ENCODE results near the gene TMEM18.
"Not testable (repeated sequence)": the region's sequence is repeated elsewhere in the genome, so short reads cannot be mapped to it uniquely, and the experiment has no call there.

TMEM18 gene

DNA sequence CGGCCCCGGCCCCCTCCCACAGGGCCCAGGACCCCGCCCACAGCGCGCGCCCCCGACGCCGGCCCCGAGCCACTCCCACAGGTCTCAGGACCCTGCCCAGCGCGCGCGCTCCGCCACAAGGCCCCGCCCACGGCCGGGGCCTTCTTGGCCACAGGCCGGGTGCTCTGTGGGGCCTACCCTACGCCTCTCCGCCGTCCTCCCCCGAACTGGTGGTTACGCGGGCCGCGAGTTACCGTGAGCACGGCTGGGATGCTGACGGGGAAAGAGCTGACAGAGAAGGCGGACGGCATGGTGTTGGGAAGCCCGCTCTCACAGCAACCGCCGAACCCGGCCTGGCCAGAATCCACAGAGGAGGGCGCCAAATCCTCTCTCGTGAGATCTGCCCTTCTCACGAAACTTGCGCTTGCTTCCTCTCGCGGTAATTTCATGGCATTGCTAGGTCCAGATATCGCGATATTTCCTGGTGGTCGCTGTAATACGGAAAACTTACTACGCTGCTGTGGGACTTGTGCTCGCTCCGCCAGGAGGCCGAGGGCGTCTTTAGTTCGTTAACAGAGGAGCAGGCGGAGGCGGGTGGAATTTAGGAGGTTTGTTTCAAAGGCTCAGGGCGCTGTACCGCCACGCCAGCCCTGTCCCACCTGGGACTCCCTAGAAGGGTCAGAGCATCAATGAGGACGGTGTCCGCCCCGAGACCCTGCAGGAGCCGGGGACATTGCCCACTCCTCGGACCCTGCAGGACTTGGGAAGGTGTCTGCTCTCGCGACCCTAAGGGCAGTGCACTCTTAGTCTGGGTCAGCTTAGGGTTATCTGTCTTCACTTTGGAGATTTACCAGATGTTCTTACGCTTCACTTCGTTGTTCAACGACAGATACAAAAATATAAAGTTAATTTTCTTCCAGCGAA, at the start of gene TMEM18:
Gene TMEM18, minus strand, starts transcription at position 351 of the 903 bp plus-strand sequence. Its CDS starts 61 bp downstream, at position 290.
- peak; percentile 98 for DNase-seq

- DNase-seq: no peak
These were observed 49.0 kb upstream of the TMEM18 start for GRCh38 chr2:726169-726568.

- no peak for DNase-seq
These were observed 48.3 kb upstream of the TMEM18 start for GRCh38 chr2:725468-725867.

GRCh38 chr2:723761-724160, 46.6 kb upstream of the TMEM18 start:
- no peak for DNase-seq

DNA sequence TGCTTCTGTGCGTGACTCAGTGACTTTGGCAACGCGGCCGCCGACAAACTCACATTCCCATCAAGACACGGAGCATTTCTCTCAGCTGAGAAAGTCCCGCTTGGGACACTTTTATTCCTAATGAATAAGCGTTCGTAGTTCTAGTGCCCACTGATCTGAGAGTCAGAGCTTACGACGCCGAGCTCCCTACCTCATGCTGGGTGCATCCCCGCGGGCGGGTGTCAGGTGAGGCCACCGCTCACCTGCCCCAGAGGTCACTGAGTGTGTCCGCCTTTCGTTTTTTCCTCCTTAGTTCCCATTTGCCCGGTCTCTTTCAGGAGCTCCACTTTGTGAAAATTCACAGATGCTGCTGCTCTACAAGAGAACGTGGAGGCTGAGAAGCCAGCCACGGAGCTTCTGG, 43.6 kb upstream of the TMEM18 start:
- no peak for DNase-seq

- no peak for DNase-seq
These were observed 42.5 kb upstream of the TMEM18 start for GRCh38 chr2:719734-720133.

DNA sequence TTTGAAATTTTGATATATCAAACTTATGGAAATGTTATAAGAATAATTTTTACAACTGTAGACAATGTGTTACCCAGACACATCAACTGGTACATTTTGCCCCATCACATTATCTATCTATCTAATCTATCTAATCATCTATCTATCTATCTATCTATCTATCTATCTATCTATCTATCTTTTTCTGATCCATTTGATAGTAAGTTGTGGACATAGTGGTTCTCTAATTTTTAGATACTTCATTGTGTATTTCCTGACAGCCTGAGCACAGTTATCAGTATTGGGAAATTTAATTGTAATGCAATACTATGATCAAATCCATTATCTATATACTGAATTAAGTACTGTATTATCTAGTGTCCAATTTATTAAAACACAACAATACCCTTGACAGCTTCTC, 42.0 kb upstream of the TMEM18 start:
- DNase-seq: no peak

- DNase-seq: no peak
These were observed 40.5 kb upstream of the TMEM18 start for GRCh38 chr2:717661-718060.

DNA sequence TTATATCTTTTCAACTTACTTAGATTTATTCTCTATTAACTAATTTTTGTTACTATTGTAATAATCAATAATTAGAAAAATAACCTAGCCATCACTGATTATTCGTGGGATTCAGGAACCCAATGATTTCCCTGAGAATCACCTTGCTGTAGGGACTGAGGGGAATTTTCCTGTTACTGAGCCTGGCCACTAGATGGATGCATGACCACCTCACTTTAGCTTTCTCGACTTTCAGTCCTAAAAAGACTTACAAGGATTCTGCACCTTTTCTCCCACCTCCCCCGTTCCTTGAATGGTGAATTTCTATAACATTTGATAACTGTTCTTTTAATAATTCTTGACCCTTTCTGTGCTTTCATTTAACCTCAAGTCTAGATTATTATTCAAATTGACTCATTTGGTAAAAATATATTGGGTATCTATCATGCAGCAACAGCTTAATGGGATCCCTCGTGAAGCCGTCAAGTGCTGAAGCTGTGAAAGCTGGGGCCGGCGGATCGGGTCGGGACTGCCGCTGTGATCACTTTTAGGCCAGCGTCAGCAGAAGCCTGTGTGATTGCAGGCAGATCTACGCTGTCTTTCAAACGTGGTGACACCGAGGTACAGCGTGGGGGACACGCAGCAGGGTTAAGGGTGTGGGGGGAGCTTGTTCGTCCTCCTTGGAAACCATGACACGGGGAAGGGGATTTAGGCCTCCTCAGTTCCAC, 38.8 kb upstream of the TMEM18 start:
- DNase-seq: no peak

DNA sequence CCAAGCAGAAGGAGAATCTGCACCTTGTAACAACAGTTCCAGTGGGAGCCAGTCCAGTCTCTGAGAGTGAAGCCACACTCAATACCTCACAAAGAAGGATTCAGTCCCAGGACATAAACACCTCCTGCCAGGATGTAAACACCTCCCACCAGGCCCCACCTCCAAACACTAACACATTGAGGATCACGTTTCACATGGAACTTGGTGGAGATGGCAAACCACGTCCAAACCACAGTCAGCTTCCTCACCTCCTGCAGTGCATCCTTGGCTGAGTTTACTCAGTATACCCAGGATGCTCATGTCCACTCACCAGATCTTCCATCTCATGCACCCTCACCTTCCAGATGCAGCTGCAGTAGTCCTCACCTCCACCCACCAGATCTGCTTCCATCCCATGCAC, 37.8 kb upstream of the TMEM18 start:
- DNase-seq: no peak

DNA sequence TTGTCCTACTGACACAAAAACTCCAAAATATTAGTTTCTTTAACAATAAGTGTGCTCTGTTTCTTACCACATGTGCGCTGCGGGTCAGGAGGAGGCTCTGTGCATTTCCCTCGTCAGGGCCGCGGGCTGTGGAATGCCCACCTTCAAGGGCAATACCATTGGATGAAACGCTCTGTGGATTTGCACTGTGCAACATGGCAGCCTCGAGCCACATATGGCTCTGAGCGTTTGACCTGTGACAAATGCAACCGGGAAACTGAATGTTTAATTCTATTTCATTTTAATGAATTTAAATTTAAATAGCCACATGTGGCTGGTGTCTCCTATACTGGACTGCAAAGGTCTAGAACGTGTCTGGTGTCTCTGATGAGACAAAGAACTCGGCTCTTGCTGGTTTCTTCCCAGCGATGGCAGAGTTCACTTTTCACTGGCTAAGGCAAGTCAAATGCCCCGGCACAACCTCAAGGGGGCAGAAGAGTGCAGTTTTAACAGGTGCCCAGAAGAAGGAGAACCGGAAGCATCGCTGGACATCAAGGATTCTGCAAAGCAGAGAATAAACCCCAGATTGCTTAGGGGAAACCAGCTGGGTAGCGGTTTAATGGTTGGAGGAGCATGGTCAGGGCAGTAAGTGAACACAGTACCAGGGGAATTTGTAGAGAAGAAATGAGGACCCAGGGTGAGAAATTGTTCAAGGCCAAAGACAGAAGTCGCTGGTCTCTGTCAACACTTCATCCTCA, 37.0 kb upstream of the TMEM18 start:
- no peak for DNase-seq

GRCh38 chr2:710867-711665, 33.9 kb upstream of the TMEM18 start:
- DNase-seq: no peak

DNA sequence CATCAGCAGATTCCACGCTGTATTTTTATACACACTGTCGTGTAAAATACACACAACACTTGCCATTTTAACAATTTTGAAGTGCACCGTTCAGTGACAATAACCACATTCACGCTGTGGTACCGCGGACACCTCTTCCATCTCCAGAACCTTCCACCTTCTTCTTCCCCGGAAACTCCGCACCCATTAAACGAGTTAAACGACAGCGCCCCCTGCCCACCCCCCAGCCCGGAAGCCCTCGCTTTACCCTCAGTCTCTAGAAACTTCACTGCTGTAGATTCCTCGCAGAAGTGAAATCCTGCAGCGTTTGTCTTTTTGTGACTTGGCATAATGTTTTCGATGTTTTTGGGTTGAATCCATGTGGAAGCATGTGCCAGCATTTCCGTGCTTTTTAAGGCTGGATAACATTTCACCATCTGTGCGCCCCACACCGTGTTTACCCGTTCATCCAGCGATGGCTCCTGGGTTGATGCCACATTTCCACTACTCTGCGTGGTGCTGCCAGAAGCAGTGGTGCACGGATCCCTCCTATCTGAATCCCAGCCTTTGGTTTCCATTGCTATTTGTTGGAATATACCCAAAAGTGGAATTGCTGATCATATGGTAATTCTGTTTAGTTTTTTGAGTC, 32.0 kb upstream of the TMEM18 start:
- no peak for DNase-seq

DNA sequence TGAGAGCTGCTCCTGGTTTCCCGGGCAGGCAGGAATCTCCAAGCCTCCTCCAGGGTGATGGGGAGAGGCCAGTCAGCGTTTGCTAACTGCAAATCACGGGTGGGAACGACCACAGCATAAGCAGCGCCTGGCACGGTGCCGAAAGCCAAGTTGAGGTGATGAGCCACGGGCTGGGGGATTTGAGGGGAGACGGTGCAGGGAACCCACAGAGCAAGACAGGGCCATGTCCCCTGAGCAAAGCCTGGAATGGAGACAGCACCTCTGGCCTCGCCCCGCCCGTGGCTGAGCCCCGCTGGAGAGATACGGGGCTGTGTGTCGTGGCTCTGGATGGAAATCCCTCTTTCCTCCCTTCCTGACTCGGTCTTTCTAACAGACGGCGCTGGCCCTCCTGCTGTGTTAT, 31.5 kb upstream of the TMEM18 start:
- DNase-seq: no peak

GRCh38 chr2:705971-706511, 28.8 kb upstream of the TMEM18 start:
- DNase-seq: no peak

GRCh38 chr2:702765-703164, 25.6 kb upstream of the TMEM18 start:
- not testable (repeated sequence) for DNase-seq

DNA sequence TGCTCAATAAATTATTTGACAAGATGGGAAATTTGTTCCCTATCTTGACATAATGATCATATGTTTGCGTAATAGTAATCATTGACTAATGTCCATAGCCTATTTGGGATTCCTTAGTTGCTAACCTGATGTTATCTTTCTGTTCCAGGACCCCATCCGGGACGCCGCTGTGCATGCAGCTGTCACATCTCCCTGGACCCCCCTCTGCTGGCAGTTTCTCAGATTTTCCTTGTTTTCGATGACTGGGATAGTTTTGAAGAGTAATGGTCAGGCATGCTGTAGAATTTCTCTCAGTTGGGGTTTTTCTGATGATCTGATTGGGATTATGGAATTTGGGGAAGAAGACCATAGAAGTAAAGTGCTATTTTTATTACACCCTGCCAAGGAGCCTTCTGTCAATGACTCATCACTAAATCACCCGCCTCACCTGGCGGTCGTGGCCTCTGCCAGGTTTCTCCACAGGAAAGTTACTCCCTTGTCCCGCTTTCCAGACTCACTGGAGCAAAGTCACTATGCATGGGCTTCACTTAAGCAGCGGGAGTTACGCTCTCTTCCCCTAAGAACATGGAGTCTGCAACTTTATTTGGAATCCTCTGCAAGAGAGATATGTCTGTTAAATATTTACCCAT, 19.9 kb upstream of the TMEM18 start:
- no peak for DNase-seq

DNA sequence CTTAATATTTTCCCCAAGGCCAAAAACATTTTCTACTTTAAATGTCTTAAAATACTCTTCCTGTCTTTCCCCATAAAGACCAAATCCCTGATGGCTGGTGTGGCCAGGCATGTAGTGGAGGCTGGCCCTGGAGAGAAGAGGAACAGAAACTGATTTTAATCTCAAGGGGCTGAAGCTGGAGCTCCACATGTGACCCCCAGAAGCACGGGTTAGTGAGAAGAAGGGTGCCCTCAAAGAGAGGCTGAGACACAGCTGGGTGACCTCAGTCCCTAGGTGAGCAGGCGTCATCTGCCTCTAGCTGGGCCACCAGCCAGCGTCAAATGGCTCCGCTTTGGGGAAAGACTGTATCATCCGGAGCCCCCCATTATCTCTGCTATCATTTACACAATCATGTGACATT, 19.3 kb upstream of the TMEM18 start:
- DNase-seq: no peak

GRCh38 chr2:694906-695510, 17.8 kb upstream of the TMEM18 start:
- DNase-seq: no peak

DNA sequence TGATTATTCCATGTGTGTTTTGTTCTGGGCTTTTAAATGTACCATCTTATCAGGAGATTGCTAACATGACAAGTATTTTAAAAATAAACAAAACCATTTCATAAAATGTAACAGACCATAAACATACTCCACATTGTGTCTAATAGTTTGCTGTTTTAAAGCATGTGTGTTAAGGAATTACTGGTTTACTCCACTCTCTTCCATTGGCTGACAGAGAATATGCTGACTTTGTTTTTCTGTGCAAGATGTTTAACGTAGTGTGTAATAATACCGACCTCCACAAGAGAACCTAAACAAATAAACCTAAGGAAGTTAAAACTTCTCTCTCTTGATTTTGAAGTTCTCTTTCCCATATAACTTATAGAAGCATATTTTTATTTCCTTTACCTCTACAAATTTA, 17.0 kb upstream of the TMEM18 start:
- no peak for DNase-seq

DNA sequence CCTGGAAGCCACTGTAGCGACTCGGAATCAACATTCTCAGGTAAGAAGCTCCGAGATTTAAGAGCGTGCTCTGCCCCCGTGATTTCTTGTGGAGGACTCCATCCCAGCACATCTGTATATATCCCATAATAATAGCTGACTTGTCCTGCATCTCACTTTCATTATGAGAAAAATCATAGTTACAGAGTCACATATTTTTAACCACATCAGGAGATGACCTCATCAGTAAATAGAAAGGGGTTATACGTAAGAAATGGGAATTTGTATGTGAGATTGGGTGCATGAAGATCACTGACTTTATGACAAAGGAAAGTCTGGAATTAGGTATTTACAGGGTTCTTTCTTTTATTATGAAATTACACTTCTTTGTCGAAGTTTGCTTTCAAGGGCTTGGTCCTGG, 16.4 kb upstream of the TMEM18 start:
- no peak for DNase-seq

All from activated CD4-positive, CD25-positive, alpha-beta regulatory T cell treated with anti-CD3 and anti-CD28 coated beads, Interleukin-2, amount 50 U/mL, for 72 hours (primary cell).